SH-SY5Y (cell line): ENCODE data around the gene SLC8A3.

ENCODE experiments used
- GATA2 ChIP-seq: IDR thresholded peaks from 2 replicates; pipeline ENCODE4 v1.6.1; 2011; ENCODE audit warnings: mild to moderate bottlenecking, low read depth, low read length
- GATA3 ChIP-seq: IDR thresholded peaks from 2 replicates; pipeline ENCODE4 v1.6.1; 2011; ENCODE audit warnings: low read depth, mild to moderate bottlenecking, low read length, moderate library complexity

DNA sequence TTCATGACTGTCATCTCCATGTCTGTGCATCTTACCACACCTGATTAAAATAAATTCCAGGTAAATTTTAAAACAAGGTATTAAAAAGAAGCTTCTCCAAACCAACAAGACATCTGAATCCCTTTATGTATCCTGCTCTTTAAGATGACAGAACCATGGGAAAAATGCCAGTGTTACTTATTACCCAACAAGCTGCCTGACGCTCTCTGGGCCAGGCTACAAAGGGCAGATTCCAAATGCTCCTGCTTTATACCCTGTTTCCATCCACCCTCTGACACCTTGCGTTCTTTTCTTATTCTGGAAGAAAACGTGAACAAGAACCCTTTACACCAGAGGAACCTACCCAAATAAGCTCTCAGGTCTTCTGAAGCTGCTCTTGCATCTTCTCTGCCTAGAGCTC is 70.7 kb downstream of the SLC8A3 start:
- no peak for TF ChIP-seq GATA3
- TF ChIP-seq GATA2 = no peak
